ENCODE data around the gene ZNF213. TPM values are rescaled to one million over a fixed set of nuclear protein-coding genes. Genes with fewer than 3 reads are reported as not detected.
"Not testable (repeated sequence)": the region's sequence is repeated elsewhere in the genome, so short reads cannot be mapped to it uniquely, and the experiment has no call there.

Gene ZNF213
- total RNA-seq, 2 donors from 2014 or later: 6.1 to 8.2 TPM

- Mint-ChIP-seq H3K9me3 (no peaks in the 10 kb centered on the region), H3K27ac (peak overlapping the region; percentile 95 to 99), H3K36me3 (no peaks in the 10 kb centered on the region)
- DNase-seq (ENCODE audit: low spot score in 2 of 2) (peak; percentile 98 to 100), ATAC-seq (peak; percentile 78 to 81)
Measured at GRCh38 chr16:3150346-3151218, 15.8 kb downstream of the ZNF213 start.

DNA sequence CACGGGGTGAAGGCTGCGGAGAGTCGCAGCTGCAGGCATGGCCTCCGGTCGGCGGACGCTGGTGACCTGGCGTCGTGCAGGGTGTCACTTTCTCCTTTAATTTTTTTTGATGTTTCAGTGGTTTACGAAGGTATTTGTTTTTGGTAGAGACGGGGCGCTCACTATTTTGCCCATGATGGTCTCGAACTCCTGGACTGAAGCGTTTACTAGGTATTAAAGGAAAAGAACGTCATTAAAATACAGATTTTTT lies 17.1 kb downstream of the ZNF213 start:
- no peak for DNase-seq (ENCODE audit: low spot score in 2 of 2)

GRCh38 chr16:3152277-3152990 lies 17.6 kb downstream of the ZNF213 start:
- Mint-ChIP-seq H3K9me3 (no peaks in the 10 kb centered on the region), H3K36me3 (no peaks in the 10 kb centered on the region), H3K27ac (peak overlapping the region; percentile 95 to 99)
- DNase-seq (ENCODE audit: low spot score in 2 of 2) (peak; percentile 90), ATAC-seq (peak; percentile 17 to 52)

More for the DNA sequence above, 17.1 kb downstream of the ZNF213 start:
- H3K27ac Mint-ChIP-seq: peak overlapping the region; percentile 95 to 99
- H3K36me3 Mint-ChIP-seq: no peaks in the 10 kb centered on the region
- no peak for ATAC-seq
- H3K9me3 Mint-ChIP-seq: no peaks in the 10 kb centered on the region

- peak overlapping the region; percentile 95 to 99 for H3K27ac Mint-ChIP-seq
- H3K36me3 Mint-ChIP-seq: peaks cover 0 to 4% of the 10 kb centered on the region in 2 donors
- ATAC-seq (no peak), DNase-seq (ENCODE audit: low spot score in 2 of 2) (no peak)
- H3K9me3 Mint-ChIP-seq: no peaks in the 10 kb centered on the region
Measured at GRCh38 chr16:3152991-3153368, 18.2 kb downstream of the ZNF213 start.

- Mint-ChIP-seq H3K27ac (no peak overlapping the region), H3K36me3 (peaks cover 0 to 13% of the 10 kb centered on the region in 2 donors), H3K9me3 (no peaks in the 10 kb centered on the region)
- DNase-seq (ENCODE audit: low spot score in 2 of 2): no peak
- no peak for ATAC-seq
Measured at GRCh38 chr16:3155181-3155580, 20.4 kb downstream of the ZNF213 start.

DNA sequence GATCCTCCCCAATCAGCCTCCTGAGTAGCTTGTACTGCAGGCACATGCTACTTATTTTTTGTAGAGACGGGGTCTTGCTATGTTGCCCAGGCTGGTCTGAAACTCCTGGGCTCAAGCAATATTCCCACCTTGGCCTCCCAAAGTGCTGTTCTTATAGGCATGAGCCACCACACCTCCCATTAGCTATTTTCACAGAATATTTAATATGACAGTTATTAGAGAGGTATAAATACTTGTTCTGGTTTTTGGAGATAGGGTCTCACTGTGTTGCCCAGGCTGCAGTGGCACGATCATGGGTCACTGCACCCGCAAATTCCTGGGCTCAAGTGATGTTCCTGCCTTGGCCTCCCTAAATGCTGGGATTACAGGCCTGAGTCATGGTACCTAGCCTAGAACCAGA lies 21.1 kb downstream of the ZNF213 start:
- Mint-ChIP-seq H3K27ac (no peak overlapping the region), H3K9me3 (no peaks in the 10 kb centered on the region), H3K36me3 (peaks cover 0 to 13% of the 10 kb centered on the region in 2 donors)
- DNase-seq (ENCODE audit: low spot score in 2 of 2) (no peak), ATAC-seq (no peak)

- H3K36me3 Mint-ChIP-seq: peaks cover 0 to 13% of the 10 kb centered on the region in 2 donors
- peak; percentile 15 to 16 for ATAC-seq
Measured at GRCh38 chr16:3157229-3158025, 22.6 kb downstream of the ZNF213 start.

GRCh38 chr16:3158026-3158509 lies 23.2 kb downstream of the ZNF213 start:
- peak overlapping the region; percentile 28 to 84 for H3K27ac Mint-ChIP-seq
- no peaks in the 10 kb centered on the region for H3K9me3 Mint-ChIP-seq
- DNase-seq (ENCODE audit: low spot score in 2 of 2): no peak
- peak; percentile 18 to 27 for ATAC-seq
- peaks cover 0 to 13% of the 10 kb centered on the region in 2 donors for H3K36me3 Mint-ChIP-seq

More at GRCh38 chr16:3157229-3158025, 22.6 kb downstream of the ZNF213 start:
- H3K27ac Mint-ChIP-seq: peak overlapping the region; percentile 28 to 84
- H3K9me3 Mint-ChIP-seq: no peaks in the 10 kb centered on the region
- DNase-seq (ENCODE audit: low spot score in 2 of 2): peak in 1 of 2 donors; percentile 61

DNA sequence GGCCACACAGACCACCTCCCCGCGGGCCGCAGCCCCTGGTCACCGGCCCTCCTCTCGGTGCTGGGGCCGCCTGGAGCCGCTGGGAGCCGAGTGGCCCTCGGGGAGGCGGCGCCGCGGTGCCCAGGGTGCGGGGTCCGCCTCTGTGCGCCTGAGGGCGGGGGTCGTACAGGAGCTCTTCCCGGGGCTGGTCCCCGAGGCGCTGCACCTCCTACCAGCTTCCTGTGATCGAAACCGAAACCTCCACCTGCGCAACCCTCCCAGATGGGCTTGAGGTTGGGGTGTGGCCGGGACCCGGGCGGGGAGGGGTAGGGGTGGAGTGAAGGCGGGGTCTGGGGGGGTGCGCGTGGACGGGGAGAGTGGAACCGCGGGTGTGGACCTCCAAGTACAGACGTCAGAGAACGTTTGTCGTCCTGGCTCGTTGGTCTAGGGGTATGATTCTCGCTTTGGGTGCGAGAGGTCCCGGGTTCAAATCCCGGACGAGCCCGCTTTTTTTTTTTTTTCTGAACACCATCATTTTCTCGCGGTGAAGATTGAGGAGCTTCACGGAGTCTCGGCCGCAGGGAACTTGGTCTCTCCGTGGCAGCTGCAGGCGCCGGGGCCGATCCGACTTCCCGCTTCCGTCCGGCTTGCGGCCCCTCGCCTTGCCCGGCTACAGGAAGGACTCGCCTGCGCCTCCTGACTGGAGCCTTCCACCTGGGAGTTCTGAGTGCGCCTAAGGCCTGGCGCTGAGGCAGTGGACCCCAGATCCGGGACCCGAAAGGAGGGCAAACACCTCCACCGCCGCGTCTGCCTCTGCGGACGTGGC lies 23.9 kb downstream of the ZNF213 start:
- H3K36me3 Mint-ChIP-seq: peaks cover 0 to 13% of the 10 kb centered on the region in 2 donors
- peak; percentile 76 to 86 for ATAC-seq
- no peaks in the 10 kb centered on the region for H3K9me3 Mint-ChIP-seq
- peak; percentile 78 to 79 for DNase-seq (ENCODE audit: low spot score in 2 of 2)
- H3K27ac Mint-ChIP-seq: peak overlapping the region; percentile 81 to 98

DNA sequence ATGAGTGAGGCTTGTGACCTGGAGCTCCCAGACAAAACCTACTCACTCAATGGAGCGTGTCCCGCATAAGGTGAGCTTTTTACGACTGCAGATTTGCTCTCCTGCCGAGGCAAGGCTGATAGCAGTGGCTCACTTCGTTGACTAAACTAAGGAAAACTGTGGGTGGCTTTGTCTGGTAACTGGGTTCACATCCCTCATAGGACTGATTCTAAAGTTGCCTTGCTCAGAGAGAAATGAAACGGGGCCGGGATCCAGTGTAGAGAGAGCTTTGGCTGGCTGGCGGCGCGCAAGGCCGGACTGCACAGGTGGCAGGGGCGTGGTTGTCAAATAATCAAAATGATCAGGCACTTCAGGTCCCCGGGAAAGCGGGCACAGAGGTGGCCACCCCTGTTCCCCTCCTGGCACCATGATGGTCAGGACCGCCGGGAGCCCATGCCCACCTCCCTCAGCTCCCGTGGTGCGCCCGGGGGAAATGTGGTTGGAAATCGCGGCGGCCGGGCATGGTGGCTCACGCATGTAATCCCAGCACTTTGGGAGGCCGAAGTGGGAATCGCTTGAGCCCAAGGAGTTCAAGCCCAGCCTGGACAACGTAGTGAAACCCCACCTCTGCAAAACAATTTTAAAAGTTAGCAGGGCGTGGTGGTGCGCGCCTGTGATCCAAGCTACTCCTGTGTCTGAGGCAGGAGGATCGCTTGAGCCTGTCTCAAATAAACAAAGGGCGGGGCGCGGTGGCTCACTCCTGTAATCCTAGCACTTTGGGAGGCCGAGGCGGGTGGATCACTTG lies 26.6 kb downstream of the ZNF213 start:
- DNase-seq (ENCODE audit: low spot score in 2 of 2) (no peak), ATAC-seq (no peak)
- no peaks in the 10 kb centered on the region for H3K9me3 Mint-ChIP-seq
- no peak overlapping the region for H3K27ac Mint-ChIP-seq
- H3K36me3 Mint-ChIP-seq: peaks cover 0 to 13% of the 10 kb centered on the region in 2 donors

- Mint-ChIP-seq H3K9me3 (no peaks in the 10 kb centered on the region), H3K36me3 (peaks cover 0 to 2% of the 10 kb centered on the region in 2 donors), H3K27ac (peak overlapping the region in 1 of 2 donors; percentile 38)
- DNase-seq (ENCODE audit: low spot score in 2 of 2) (no peak), ATAC-seq (no peak)
Measured at GRCh38 chr16:3164121-3164991, 29.5 kb downstream of the ZNF213 start.

DNA sequence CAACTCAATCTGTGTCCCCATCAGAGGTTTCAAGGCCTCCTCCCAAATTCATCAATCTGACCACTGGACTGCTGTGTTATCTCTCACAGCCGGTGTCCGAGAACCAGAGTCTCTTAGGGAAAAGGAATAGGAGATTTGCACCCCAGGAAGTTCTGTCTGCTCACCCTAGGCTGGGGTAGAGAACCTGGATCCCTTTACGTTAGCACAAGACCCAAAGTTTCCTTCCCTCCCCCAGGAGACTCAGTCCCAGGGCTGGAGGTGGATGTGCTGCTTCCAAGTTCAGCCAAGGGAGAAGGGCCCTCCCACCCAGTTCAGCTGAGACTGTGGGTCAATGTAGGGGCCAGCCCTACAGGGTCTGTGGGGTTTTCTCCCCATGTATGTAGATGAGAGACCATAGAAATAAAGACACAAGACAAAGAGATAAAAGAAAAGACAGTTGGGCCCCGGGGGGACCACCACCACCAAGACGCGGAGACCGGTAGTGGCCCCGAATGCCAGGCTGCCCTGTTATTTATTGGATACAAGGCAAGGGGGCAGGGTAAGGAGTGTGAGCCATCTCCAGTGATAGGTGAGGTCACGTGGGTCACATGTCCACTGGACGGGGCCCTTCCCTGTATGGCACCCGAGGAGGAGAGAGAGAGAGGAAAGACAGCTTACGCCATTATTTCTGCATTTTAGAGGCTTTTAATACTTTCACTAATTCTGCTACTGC lies 30.4 kb downstream of the ZNF213 start:
- ATAC-seq (peak; percentile 14 to 56), DNase-seq (ENCODE audit: low spot score in 2 of 2) (no peak)
- Mint-ChIP-seq H3K36me3 (no peaks in the 10 kb centered on the region), H3K9me3 (no peaks in the 10 kb centered on the region), H3K27ac (peak overlapping the region in 1 of 2 donors; percentile 88)

- ATAC-seq (no peak), DNase-seq (ENCODE audit: low spot score in 2 of 2) (no peak)
- H3K9me3 Mint-ChIP-seq: no peaks in the 10 kb centered on the region
- no peaks in the 10 kb centered on the region for H3K36me3 Mint-ChIP-seq
- no peak overlapping the region for H3K27ac Mint-ChIP-seq
Measured at GRCh38 chr16:3166505-3166886, 31.7 kb downstream of the ZNF213 start.

- not testable (repeated sequence) for H3K36me3 Mint-ChIP-seq; H3K9me3 Mint-ChIP-seq; ATAC-seq; H3K27ac Mint-ChIP-seq; DNase-seq (ENCODE audit: low spot score in 2 of 2)
Measured at GRCh38 chr16:3168729-3169128, 33.9 kb downstream of the ZNF213 start.
